ENCODE data around the gene EGFL6. TPM values are rescaled to one million over a fixed set of nuclear protein-coding genes. Genes with fewer than 3 reads are reported as not detected.

The EGFL6 gene
- total RNA-seq, 4 donors from 2014 or later, result 0.22 TPM; not detected in 3

GRCh38 chrX:13547671-13548070 lies 21.7 kb upstream of the EGFL6 start:
- Histone ChIP-seq H3K4me1 (no peaks in the 10 kb centered on the region), H3K9me3 (no peaks in the 10 kb centered on the region), H3K36me3 (no peaks in the 10 kb centered on the region), H3K4me3 (no peak overlapping the region), H3K27me3 (no peaks in the 10 kb centered on the region), H3K27ac (no peak overlapping the region)
- TF ChIP-seq CTCF (IDR thresholded peaks at IDR 0.05) (no peak), POLR2A (IDR thresholded peaks at IDR 0.05) (no peak), POLR2AphosphoS5 (IDR thresholded peaks at IDR 0.05) (no peak), EP300 (IDR thresholded peaks at IDR 0.05) (no peak)
- ATAC-seq, result no peak

GRCh38 chrX:13550346-13550745 lies 19.1 kb upstream of the EGFL6 start:
- no peak for TF ChIP-seq POLR2A (IDR thresholded peaks at IDR 0.05)
- no peak for TF ChIP-seq POLR2AphosphoS5 (IDR thresholded peaks at IDR 0.05)
- TF ChIP-seq CTCF (IDR thresholded peaks at IDR 0.05), result no peak
- TF ChIP-seq EP300 (IDR thresholded peaks at IDR 0.05), result no peak
- Histone ChIP-seq H3K36me3 (no peaks in the 10 kb centered on the region), H3K27me3 (no peaks in the 10 kb centered on the region), H3K4me1 (no peaks in the 10 kb centered on the region), H3K9me3 (no peaks in the 10 kb centered on the region), H3K4me3 (no peak overlapping the region), H3K27ac (no peak overlapping the region)
- ATAC-seq, result no peak

- Histone ChIP-seq H3K36me3 (no peaks in the 10 kb centered on the region), H3K9me3 (no peaks in the 10 kb centered on the region), H3K27me3 (no peaks in the 10 kb centered on the region), H3K4me1 (no peaks in the 10 kb centered on the region), H3K27ac (no peak overlapping the region), H3K4me3 (no peak overlapping the region)
- no peak for ATAC-seq
- WGBS, 2 donors (ENCODE audit: low coverage in 1 of 2), result 96% methylated on average over 3 of the region's 3 CpGs; no CpG with 5 or more reads in 1 of the 2 donors
- TF ChIP-seq POLR2AphosphoS5 (IDR thresholded peaks at IDR 0.05) (no peak), CTCF (IDR thresholded peaks at IDR 0.05) (no peak), POLR2A (IDR thresholded peaks at IDR 0.05) (no peak), EP300 (IDR thresholded peaks at IDR 0.05) (no peak)
Observed at GRCh38 chrX:13551610-13552009, 17.8 kb upstream of the EGFL6 start.

- H3K4me1 ChIP-seq, result no peaks in the 10 kb centered on the region
- ATAC-seq, result no peak
- no peak overlapping the region for H3K4me3 ChIP-seq
- H3K27ac ChIP-seq, result no peak overlapping the region
- WGBS, 2 donors (ENCODE audit: low coverage in 1 of 2), result 88% methylated on average over 1 of the region's 1 CpG; no CpG with 5 or more reads in 1 of the 2 donors
- TF ChIP-seq POLR2AphosphoS5 (IDR thresholded peaks at IDR 0.05), result no peak
- H3K27me3 ChIP-seq, result no peaks in the 10 kb centered on the region
- no peaks in the 10 kb centered on the region for H3K9me3 ChIP-seq
- no peaks in the 10 kb centered on the region for H3K36me3 ChIP-seq
Observed at GRCh38 chrX:13552892-13553291, 16.5 kb upstream of the EGFL6 start.

GRCh38 chrX:13565511-13565910 lies 3.9 kb upstream of the EGFL6 start:
- ATAC-seq, result no peak
- H3K27me3 ChIP-seq, result peaks cover 14% of the 10 kb centered on the region
- no peak overlapping the region for H3K27ac ChIP-seq
- TF ChIP-seq POLR2AphosphoS5 (IDR thresholded peaks at IDR 0.05), result no peak
- no peak for TF ChIP-seq EP300 (IDR thresholded peaks at IDR 0.05)
- no peak for TF ChIP-seq POLR2A (IDR thresholded peaks at IDR 0.05)
- no peak for TF ChIP-seq CTCF (IDR thresholded peaks at IDR 0.05)
- no peaks in the 10 kb centered on the region for H3K36me3 ChIP-seq
- no peaks in the 10 kb centered on the region for H3K9me3 ChIP-seq
- no peak overlapping the region for H3K4me3 ChIP-seq
- WGBS, 2 donors (ENCODE audit: low coverage in 1 of 2), result 16 to 57% methylated on average over 2 of the region's 2 CpGs
- H3K4me1 ChIP-seq, result peaks cover 0 to 10% (median 3%) of the 10 kb centered on the region in 3 donors

- ATAC-seq, result no peak
- 18 to 31% methylated on average over 3 to 5 of the region's 9 CpGs for WGBS, 2 donors (ENCODE audit: low coverage in 1 of 2)
- Histone ChIP-seq H3K27me3 (peaks cover 17% of the 10 kb centered on the region), H3K36me3 (no peaks in the 10 kb centered on the region), H3K27ac (no peak overlapping the region), H3K9me3 (no peaks in the 10 kb centered on the region), H3K4me1 (peaks cover 0 to 10% (median 3%) of the 10 kb centered on the region in 3 donors), H3K4me3 (no peak overlapping the region)
- no peak for TF ChIP-seq POLR2AphosphoS5 (IDR thresholded peaks at IDR 0.05)
- TF ChIP-seq CTCF (IDR thresholded peaks at IDR 0.05), result no peak
- TF ChIP-seq POLR2A (IDR thresholded peaks at IDR 0.05), result no peak
- TF ChIP-seq EP300 (IDR thresholded peaks at IDR 0.05), result no peak
Observed at GRCh38 chrX:13570261-13570605, 832 bp downstream of the EGFL6 start.

All from gastroesophageal sphincter (tissue), 4 donors.